HG02852 (cell line): Measurements from ENCODE around the gene CENPA.

Source experiments
- ATAC-seq: cut with Tn5 transposase; IDR thresholded peaks from one replicate; pipeline ENCODE4 v1.9.1; 2021; ENCODE audit warnings: mild to moderate bottlenecking, moderate library complexity; ENCODE audit not compliant: unreplicated experiment

The CENPA gene

GRCh38 chr2:26838121-26838906, 52.5 kb downstream of the CENPA start:
- ATAC-seq = no peak

- ATAC-seq = no peak
Observed at GRCh38 chr2:26840937-26841610, 55.2 kb downstream of the CENPA start.

DNA sequence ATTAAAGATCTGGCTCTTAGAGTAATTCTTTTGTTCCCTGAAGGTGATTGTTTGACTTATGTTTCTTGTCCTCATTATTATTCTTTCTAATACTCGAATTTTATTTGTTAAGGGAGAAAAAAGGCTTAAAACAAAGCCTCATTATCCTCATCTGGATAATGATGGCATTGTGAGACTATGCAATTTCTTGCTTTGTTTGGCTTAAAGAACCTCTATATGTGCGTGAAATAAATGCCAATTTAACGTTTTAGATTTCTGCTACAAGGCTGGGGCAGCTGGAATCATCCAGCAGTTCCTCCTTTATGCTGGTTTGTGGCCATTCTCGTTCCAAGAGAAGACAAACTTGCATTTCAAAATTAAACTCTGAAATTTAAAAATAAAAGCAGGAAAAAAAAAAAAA, 57.2 kb downstream of the CENPA start:
- no peak for ATAC-seq
